Small intestine (tissue), 7 donors: Measurements from ENCODE around the gene MAP3K6. TPM values are rescaled to one million over a fixed set of nuclear protein-coding genes. Genes with fewer than 3 reads are reported as not detected.

Source experiments
- DNase-seq, 2 donors: peaks; one replicate each; pipeline versions ENCODE4 v3.0.0 to v3.0.0-alpha.2; 2013
- FAIRE-seq: peaks from 2 replicates; lab custom pipeline; 2012; peaks lifted over from hg19 to GRCh38; lab: Jason Lieb, UNC
- H3K27ac ChIP-seq, 3 donors: one replicate each; pipeline ENCODE4 v1.5.1; 2013; ENCODE audit warnings: low read length in 2 of 3, mild to moderate bottlenecking in 2 of 3, control low read depth in 1 of 3, inconsistent platforms in 1 of 3, low read depth in 1 of 3, moderate library complexity in 1 of 3
- H3K27me3 ChIP-seq, 3 donors: one replicate each; pipeline ENCODE4 v1.6.1; 2013; ENCODE audit warnings: low read length in 3 of 3, inconsistent platforms in 1 of 3; ENCODE audit not compliant: control insufficient read depth in 3 of 3, insufficient read depth in 3 of 3
- H3K36me3 ChIP-seq, 3 donors: one replicate each; pipeline ENCODE4 v1.6.1; 2013; ENCODE audit warnings: low read length in 3 of 3, inconsistent platforms in 1 of 3, low read depth in 1 of 3, mild to moderate bottlenecking in 1 of 3, moderate library complexity in 1 of 3; ENCODE audit not compliant: control insufficient read depth in 3 of 3, insufficient read depth in 2 of 3
- H3K4me1 ChIP-seq, 3 donors: one replicate each; pipeline ENCODE4 v1.6.1; 2013; ENCODE audit warnings: low read length in 2 of 3, inconsistent platforms in 1 of 3, low read depth in 1 of 3, mild to moderate bottlenecking in 1 of 3, moderate library complexity in 1 of 3; ENCODE audit not compliant: control insufficient read depth in 3 of 3, insufficient read depth in 2 of 3
- H3K4me3 ChIP-seq, 3 donors: one replicate each; pipeline ENCODE4 v1.5.1; 2013; ENCODE audit warnings: low read length in 3 of 3, control low read depth in 1 of 3, inconsistent platforms in 1 of 3, low read depth in 1 of 3, mild to moderate bottlenecking in 1 of 3, moderate library complexity in 1 of 3
- H3K9me3 ChIP-seq, 2 donors: one replicate each; pipeline ENCODE4 v1.6.1; 2013; ENCODE audit warnings: low read depth in 1 of 2, low read length in 1 of 2; ENCODE audit not compliant: control insufficient read depth in 2 of 2, insufficient read depth in 1 of 2
- WGBS, 3 donors: extraction: QIAGEN DNeasy Blood & Tissue Kit; methylation state at CpG; one replicate each; pipeline ENCODE4 v1.1.7; 2013; 5-methylcytosine and 5-hydroxymethylcytosine counted together
- polyA plus RNA-seq, 4 donors: library from polyadenylated mRNA; stranded (reverse) in 3 of 4; unstranded in 1 of 4; fragments of 200-250 nt in 3 of 4; fragments of 120-200 nt in 1 of 4; gene quantifications; one replicate each; pipeline versions ENCODE4 v1.2.1 to v1.2.3, GENCODE V29; 2013
- donor health status: healthy with polysubstance abuse.
- donor health status: control.
- donor health status: control.
- donor health status: Bipolar disorder and iron deficiency.
- donor health status: healthy.

Gene MAP3K6
- polyA plus RNA-seq, 4 donors = 1.6 to 19.4 (median 5.2) TPM

DNA sequence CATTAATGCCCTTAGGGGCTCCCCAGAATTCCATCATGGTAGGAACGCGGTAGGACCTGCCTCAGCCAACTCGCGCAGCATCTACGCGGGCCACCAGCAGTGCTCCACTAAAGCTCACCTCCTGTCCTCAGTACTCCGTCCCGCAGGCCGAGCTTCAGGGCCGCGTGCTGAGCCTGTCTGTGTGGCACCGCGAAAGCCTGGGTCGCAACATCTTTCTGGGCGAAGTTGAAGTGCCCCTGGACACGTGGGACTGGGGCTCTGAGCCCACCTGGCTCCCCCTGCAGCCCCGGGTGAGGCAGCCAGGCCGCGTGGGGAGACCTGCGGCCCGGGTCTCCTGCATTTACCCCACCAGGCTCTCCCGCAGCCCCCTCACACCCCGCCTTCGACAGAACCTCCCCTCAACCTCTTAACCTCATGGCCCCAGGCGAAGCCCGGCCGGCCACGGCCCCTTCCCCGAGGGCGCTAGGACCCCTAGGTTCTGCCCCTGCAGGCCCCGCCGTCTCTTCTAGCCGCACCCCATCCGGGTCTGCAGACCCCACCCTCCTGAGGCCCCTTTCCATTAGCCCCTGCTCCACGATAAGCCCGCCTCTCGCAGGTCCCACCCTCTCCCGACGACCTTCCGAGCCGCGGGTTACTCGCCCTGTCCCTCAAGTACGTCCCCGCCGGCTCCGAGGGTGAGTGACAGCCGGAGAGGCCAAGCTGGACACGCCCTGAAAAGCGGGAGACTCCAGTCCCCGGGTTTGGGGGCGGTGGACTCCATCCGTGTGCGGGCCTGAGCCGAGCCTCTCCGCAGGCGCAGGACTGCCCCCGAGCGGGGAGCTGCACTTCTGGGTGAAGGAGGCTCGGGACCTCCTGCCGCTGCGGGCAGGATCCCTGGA is 15.9 kb downstream of the MAP3K6 start:
- DNase-seq (peak; percentile 47 to 69), FAIRE-seq (no peak)
- Histone ChIP-seq H3K36me3 (peaks cover 0 to 21% (median 0%) of the 10 kb centered on the region in 3 donors), H3K9me3 (no peaks in the 10 kb centered on the region), H3K27me3 (peaks cover 0 to 18% (median 0%) of the 10 kb centered on the region in 3 donors), H3K4me3 (peak overlapping the region in 2 of 3 donors; percentile 4 to 37), H3K4me1 (peaks cover 0 to 30% (median 5%) of the 10 kb centered on the region in 3 donors), H3K27ac (no peak overlapping the region)
- WGBS, 3 donors = 13 to 37% (median 28%) methylated on average over 56 to 62 of the region's 62 CpGs

- peaks cover 0 to 13% (median 0%) of the 10 kb centered on the region in 3 donors for H3K36me3 ChIP-seq
- FAIRE-seq = no peak
- WGBS, 3 donors = 18 to 35% (median 35%) methylated on average over 79 to 84 of the region's 84 CpGs
Measured at GRCh38 chr1:27349784-27350662, 16.7 kb downstream of the MAP3K6 start.

GRCh38 chr1:27348861-27349783 is 17.6 kb downstream of the MAP3K6 start:
- H3K36me3 ChIP-seq = peaks cover 0 to 13% (median 0%) of the 10 kb centered on the region in 3 donors
- peak overlapping the region in 1 of 3 donors; percentile 33 for H3K27ac ChIP-seq
- H3K4me3 ChIP-seq = peak overlapping the region in 2 of 3 donors; percentile 45 to 47
- WGBS, 3 donors = 22 to 31% (median 27%) methylated on average over 44 to 51 of the region's 51 CpGs
- DNase-seq = peak; percentile 66 to 91
- peaks cover 0 to 18% (median 0%) of the 10 kb centered on the region in 3 donors for H3K27me3 ChIP-seq
- FAIRE-seq = no peak
- no peaks in the 10 kb centered on the region for H3K9me3 ChIP-seq
- peaks cover 0 to 30% (median 5%) of the 10 kb centered on the region in 3 donors for H3K4me1 ChIP-seq

More at GRCh38 chr1:27349784-27350662, 16.7 kb downstream of the MAP3K6 start:
- DNase-seq = peak; percentile 77 to 89
- Histone ChIP-seq H3K4me3 (peak overlapping the region in 2 of 3 donors; percentile 45 to 47), H3K9me3 (no peaks in the 10 kb centered on the region), H3K4me1 (peaks cover 0 to 30% (median 5%) of the 10 kb centered on the region in 3 donors), H3K27ac (no peak overlapping the region), H3K27me3 (peaks cover 0 to 18% (median 0%) of the 10 kb centered on the region in 3 donors)

GRCh38 chr1:27346991-27347624 is 19.7 kb downstream of the MAP3K6 start:
- WGBS, 3 donors = 85 to 87% (median 85%) methylated on average over 14 of the region's 14 CpGs
- H3K27ac ChIP-seq = no peak overlapping the region
- no peak for FAIRE-seq

DNA sequence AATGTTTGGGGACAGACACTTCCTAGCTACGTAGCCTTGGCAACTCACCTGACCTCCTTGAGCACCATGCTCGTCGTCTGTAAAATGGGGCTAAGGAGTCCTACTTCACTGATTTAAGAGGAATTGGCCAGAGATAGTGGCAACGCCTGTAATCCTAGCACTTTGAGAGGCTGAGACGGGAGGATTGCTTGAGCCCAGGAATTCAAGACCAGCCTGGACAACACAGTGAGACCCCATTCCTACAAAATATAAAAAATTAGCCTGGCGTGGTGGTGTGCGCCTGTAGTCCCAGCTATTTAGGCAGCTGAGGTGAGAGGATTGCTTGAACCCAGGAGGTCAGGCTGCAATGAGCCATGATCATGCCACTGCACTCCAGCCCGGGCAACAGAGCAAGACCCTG is 20.4 kb downstream of the MAP3K6 start:
- Histone ChIP-seq H3K4me3 (no peak overlapping the region), H3K27ac (no peak overlapping the region), H3K27me3 (peaks cover 0 to 18% (median 0%) of the 10 kb centered on the region in 3 donors), H3K36me3 (peaks cover 0 to 8% (median 0%) of the 10 kb centered on the region in 3 donors), H3K4me1 (peaks cover 0 to 38% (median 5%) of the 10 kb centered on the region in 3 donors), H3K9me3 (no peaks in the 10 kb centered on the region)
- 93 to 97% (median 94%) methylated on average over 8 of the region's 8 CpGs for WGBS, 3 donors
- DNase-seq (no peak), FAIRE-seq (no peak)

More at GRCh38 chr1:27346991-27347624, 19.7 kb downstream of the MAP3K6 start:
- DNase-seq = no peak
- H3K36me3 ChIP-seq = peaks cover 0 to 8% (median 0%) of the 10 kb centered on the region in 3 donors
- H3K4me1 ChIP-seq = peaks cover 0 to 35% (median 5%) of the 10 kb centered on the region in 3 donors
- no peak overlapping the region for H3K4me3 ChIP-seq
- peaks cover 0 to 18% (median 0%) of the 10 kb centered on the region in 3 donors for H3K27me3 ChIP-seq
- no peaks in the 10 kb centered on the region for H3K9me3 ChIP-seq

DNA sequence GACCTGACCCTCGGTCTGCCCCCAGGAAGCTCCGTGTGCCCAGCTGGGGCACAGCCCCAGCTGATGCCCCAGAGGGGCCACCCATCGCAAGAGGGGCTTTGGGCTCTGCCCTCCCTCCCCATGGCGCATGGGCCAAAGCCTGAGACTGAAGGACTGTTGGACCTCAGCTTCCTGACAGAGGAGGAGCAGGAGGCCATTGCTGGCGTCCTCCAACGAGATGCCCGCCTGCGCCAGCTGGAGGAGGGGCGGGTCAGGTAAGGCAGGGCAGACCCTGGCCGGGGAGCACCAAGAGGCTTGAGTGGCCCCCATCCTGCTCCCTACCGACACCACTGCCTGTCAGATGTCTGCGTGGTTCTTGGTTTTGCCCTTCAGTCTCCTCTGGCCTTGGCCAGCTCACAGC is 21.5 kb downstream of the MAP3K6 start:
- DNase-seq (no peak), FAIRE-seq (no peak)
- no peak overlapping the region for H3K27ac ChIP-seq
- no peaks in the 10 kb centered on the region for H3K9me3 ChIP-seq
- H3K36me3 ChIP-seq = peaks cover 0 to 8% (median 0%) of the 10 kb centered on the region in 3 donors
- H3K4me1 ChIP-seq = peaks cover 0 to 27% (median 4%) of the 10 kb centered on the region in 3 donors
- no peak overlapping the region for H3K4me3 ChIP-seq
- 91 to 95% (median 93%) methylated on average over 12 of the region's 12 CpGs for WGBS, 3 donors
- H3K27me3 ChIP-seq = peaks cover 0 to 10% (median 0%) of the 10 kb centered on the region in 3 donors

- DNase-seq (no peak), FAIRE-seq (no peak)
- Histone ChIP-seq H3K27me3 (no peaks in the 10 kb centered on the region), H3K27ac (peak overlapping the region in 1 of 3 donors; percentile 64), H3K4me3 (no peak overlapping the region), H3K9me3 (no peaks in the 10 kb centered on the region), H3K4me1 (peaks cover 0 to 17% (median 0%) of the 10 kb centered on the region in 3 donors), H3K36me3 (peaks cover 0 to 17% (median 0%) of the 10 kb centered on the region in 3 donors)
- 57 to 73% (median 69%) methylated on average over 5 of the region's 5 CpGs for WGBS, 3 donors
Measured at GRCh38 chr1:27343639-27344025, 23.1 kb downstream of the MAP3K6 start.
